Measurements from ENCODE around the gene GRIA1. TPM values are rescaled to one million over a fixed set of nuclear protein-coding genes. Genes with fewer than 3 reads are reported as not detected.

The GRIA1 gene
- total RNA-seq, 1 experiment from 2014 or later: not detected

GRCh38 chr5:153476767-153477166 is 13.7 kb upstream of the GRIA1 start:
- no peaks in the 10 kb centered on the region for H3K36me3 ChIP-seq
- H3K27me3 ChIP-seq (replicated peaks): no peaks in the 10 kb centered on the region
- no peak overlapping the region for H3K4me3 ChIP-seq
- peaks cover 4% of the 10 kb centered on the region; the same call in 1 of the 2 replicates for H3K4me1 ChIP-seq (replicated peaks)
- H3K27ac ChIP-seq: no peak overlapping the region
- no peaks in the 10 kb centered on the region for H3K9me3 ChIP-seq (replicated peaks)
- no peak for DNase-seq (ENCODE audit: low read depth in 1 of 2, low spot score in 2 of 2)

GRCh38 chr5:153480401-153480800 is 10.1 kb upstream of the GRIA1 start:
- Histone ChIP-seq H3K27ac (no peak overlapping the region), H3K4me3 (no peak overlapping the region), H3K9me3 (replicated peaks) (no peaks in the 10 kb centered on the region), H3K36me3 (no peaks in the 10 kb centered on the region), H3K27me3 (replicated peaks) (no peaks in the 10 kb centered on the region), H3K4me1 (replicated peaks) (peaks cover 4% of the 10 kb centered on the region; the same call in 1 of the 2 replicates)
- no peak for DNase-seq (ENCODE audit: low read depth in 1 of 2, low spot score in 2 of 2)

- no peak overlapping the region for H3K27ac ChIP-seq
- H3K4me3 ChIP-seq: no peak overlapping the region
- H3K9me3 ChIP-seq (replicated peaks): no peaks in the 10 kb centered on the region
- H3K27me3 ChIP-seq (replicated peaks): no peaks in the 10 kb centered on the region; the same call in 1 of the 2 replicates
- H3K36me3 ChIP-seq: no peaks in the 10 kb centered on the region
- DNase-seq (ENCODE audit: low read depth in 1 of 2, low spot score in 2 of 2): no peak
- H3K4me1 ChIP-seq (replicated peaks): no peaks in the 10 kb centered on the region
Measured at GRCh38 chr5:153483482-153483881, 7.0 kb upstream of the GRIA1 start.

GRCh38 chr5:153485641-153486040 is 4.8 kb upstream of the GRIA1 start:
- no peak for DNase-seq (ENCODE audit: low read depth in 1 of 2, low spot score in 2 of 2)

GRCh38 chr5:153486771-153487170 is 3.7 kb upstream of the GRIA1 start:
- H3K36me3 ChIP-seq: no peaks in the 10 kb centered on the region
- H3K9me3 ChIP-seq (replicated peaks): no peaks in the 10 kb centered on the region
- no peak overlapping the region for H3K4me3 ChIP-seq
- no peaks in the 10 kb centered on the region for H3K4me1 ChIP-seq (replicated peaks)
- H3K27ac ChIP-seq: no peak overlapping the region
- no peaks in the 10 kb centered on the region; the same call in 1 of the 2 replicates for H3K27me3 ChIP-seq (replicated peaks)
- no peak for DNase-seq (ENCODE audit: low read depth in 1 of 2, low spot score in 2 of 2)

More at GRCh38 chr5:153485641-153486040, 4.8 kb upstream of the GRIA1 start:
- Histone ChIP-seq H3K36me3 (no peaks in the 10 kb centered on the region), H3K27me3 (replicated peaks) (no peaks in the 10 kb centered on the region; the same call in 1 of the 2 replicates), H3K4me3 (no peak overlapping the region), H3K9me3 (replicated peaks) (no peaks in the 10 kb centered on the region), H3K27ac (no peak overlapping the region), H3K4me1 (replicated peaks) (no peaks in the 10 kb centered on the region)

GRCh38 chr5:153489611-153490010 is 859 bp upstream of the GRIA1 start:
- no peaks in the 10 kb centered on the region for H3K4me1 ChIP-seq (replicated peaks)
- DNase-seq (ENCODE audit: low read depth in 1 of 2, low spot score in 2 of 2): no peak

GRCh38 chr5:153491038-153491744 is 721 bp downstream of the GRIA1 start:
- H3K4me3 ChIP-seq: no peak overlapping the region
- H3K27ac ChIP-seq: no peak overlapping the region
- no peaks in the 10 kb centered on the region for H3K9me3 ChIP-seq (replicated peaks)
- no peak for DNase-seq (ENCODE audit: low read depth in 1 of 2, low spot score in 2 of 2)
- H3K4me1 ChIP-seq (replicated peaks): no peaks in the 10 kb centered on the region
- peaks cover 3% of the 10 kb centered on the region; the same call in 1 of the 2 replicates for H3K27me3 ChIP-seq (replicated peaks)
- H3K36me3 ChIP-seq: no peaks in the 10 kb centered on the region

More at GRCh38 chr5:153489611-153490010, 859 bp upstream of the GRIA1 start:
- Histone ChIP-seq H3K27me3 (replicated peaks) (no peaks in the 10 kb centered on the region; the same call in 1 of the 2 replicates), H3K4me3 (no peak overlapping the region), H3K9me3 (replicated peaks) (no peaks in the 10 kb centered on the region), H3K27ac (no peak overlapping the region), H3K36me3 (no peaks in the 10 kb centered on the region)

GRCh38 chr5:153491856-153492255 is 1.4 kb downstream of the GRIA1 start:
- Histone ChIP-seq H3K27me3 (replicated peaks) (peaks cover 3% of the 10 kb centered on the region; the same call in 1 of the 2 replicates), H3K27ac (no peak overlapping the region), H3K9me3 (replicated peaks) (no peaks in the 10 kb centered on the region), H3K4me3 (no peak overlapping the region), H3K4me1 (replicated peaks) (no peaks in the 10 kb centered on the region), H3K36me3 (no peaks in the 10 kb centered on the region)
- no peak for DNase-seq (ENCODE audit: low read depth in 1 of 2, low spot score in 2 of 2)

GRCh38 chr5:153496835-153497234 is 6.4 kb downstream of the GRIA1 start:
- no peak overlapping the region for H3K27ac ChIP-seq
- peak in 1 of 2 experiments; percentile 66 for DNase-seq (ENCODE audit: low read depth in 1 of 2, low spot score in 2 of 2)

GRCh38 chr5:153498516-153498915 is 8.0 kb downstream of the GRIA1 start:
- H3K9me3 ChIP-seq (replicated peaks): no peaks in the 10 kb centered on the region
- H3K36me3 ChIP-seq: no peaks in the 10 kb centered on the region
- H3K4me1 ChIP-seq (replicated peaks): no peaks in the 10 kb centered on the region
- no peak overlapping the region for H3K27ac ChIP-seq
- no peak for DNase-seq (ENCODE audit: low read depth in 1 of 2, low spot score in 2 of 2)
- peaks cover 3% of the 10 kb centered on the region; the same call in 1 of the 2 replicates for H3K27me3 ChIP-seq (replicated peaks)
- no peak overlapping the region for H3K4me3 ChIP-seq

More at GRCh38 chr5:153496835-153497234, 6.4 kb downstream of the GRIA1 start:
- Histone ChIP-seq H3K4me3 (no peak overlapping the region), H3K4me1 (replicated peaks) (no peaks in the 10 kb centered on the region), H3K9me3 (replicated peaks) (no peaks in the 10 kb centered on the region), H3K27me3 (replicated peaks) (peaks cover 3% of the 10 kb centered on the region; the same call in 1 of the 2 replicates), H3K36me3 (no peaks in the 10 kb centered on the region)

- Histone ChIP-seq H3K4me1 (replicated peaks) (no peaks in the 10 kb centered on the region), H3K36me3 (no peaks in the 10 kb centered on the region), H3K27ac (no peak overlapping the region), H3K4me3 (no peak overlapping the region), H3K27me3 (replicated peaks) (0 out of 2 replicates have a peak, but pooled peaks cover under 1% of the 10 kb centered on the region), H3K9me3 (replicated peaks) (no peaks in the 10 kb centered on the region)
- no peak for DNase-seq (ENCODE audit: low read depth in 1 of 2, low spot score in 2 of 2)
Measured at GRCh38 chr5:153500178-153500577, 9.7 kb downstream of the GRIA1 start.

- no peak for DNase-seq (ENCODE audit: low read depth in 1 of 2, low spot score in 2 of 2)
- Histone ChIP-seq H3K36me3 (no peaks in the 10 kb centered on the region), H3K27me3 (replicated peaks) (no peaks in the 10 kb centered on the region), H3K4me1 (replicated peaks) (no peaks in the 10 kb centered on the region), H3K9me3 (replicated peaks) (no peaks in the 10 kb centered on the region), H3K4me3 (no peak overlapping the region), H3K27ac (no peak overlapping the region)
Measured at GRCh38 chr5:153504726-153505125, 14.3 kb downstream of the GRIA1 start.

- H3K4me3 ChIP-seq: no peak overlapping the region
- no peaks in the 10 kb centered on the region for H3K36me3 ChIP-seq
- H3K4me1 ChIP-seq (replicated peaks): no peaks in the 10 kb centered on the region
- no peak overlapping the region for H3K27ac ChIP-seq
- no peaks in the 10 kb centered on the region for H3K27me3 ChIP-seq (replicated peaks)
- H3K9me3 ChIP-seq (replicated peaks): no peaks in the 10 kb centered on the region; the same call in 1 of the 2 replicates
- no peak for DNase-seq (ENCODE audit: low read depth in 1 of 2, low spot score in 2 of 2)
Measured at GRCh38 chr5:153508700-153509099, 18.2 kb downstream of the GRIA1 start.

GRCh38 chr5:153511622-153512021 is 21.2 kb downstream of the GRIA1 start:
- H3K4me3 ChIP-seq: no peak overlapping the region
- no peaks in the 10 kb centered on the region for H3K27me3 ChIP-seq (replicated peaks)
- no peak overlapping the region for H3K27ac ChIP-seq
- DNase-seq (ENCODE audit: low read depth in 1 of 2, low spot score in 2 of 2): no peak
- no peaks in the 10 kb centered on the region for H3K36me3 ChIP-seq
- H3K4me1 ChIP-seq (replicated peaks): no peaks in the 10 kb centered on the region
- H3K9me3 ChIP-seq (replicated peaks): no peaks in the 10 kb centered on the region; the same call in 1 of the 2 replicates

Measured in SJSA1 (cell line).